ENCODE measurements around the gene FARP1. TPM values are rescaled to one million over a fixed set of nuclear protein-coding genes. Genes with fewer than 3 reads are reported as not detected.
"Not testable (repeated sequence)": the region's sequence is repeated elsewhere in the genome, so short reads cannot be mapped to it uniquely, and the experiment has no call there.

The FARP1 gene
- polyA plus RNA-seq, 2 donors = 2.2 to 2.3 TPM

- Histone ChIP-seq H3K9me3 (ENCODE audit: control insufficient read depth in 2 of 2, insufficient read depth in 1 of 2, low read depth in 1 of 2, low read length in 1 of 2) (no peaks in the 10 kb centered on the region), H3K27me3 (ENCODE audit: control insufficient read depth in 1 of 2, insufficient read depth in 2 of 2, low read length in 2 of 2) (no peaks in the 10 kb centered on the region), H3K27ac (ENCODE audit: low read depth in 2 of 2, low read length in 1 of 2) (no peak overlapping the region), H3K4me1 (ENCODE audit: control insufficient read depth in 2 of 2, insufficient read depth in 2 of 2, low read length in 1 of 2) (peaks cover 0 to 2% of the 10 kb centered on the region in 2 donors), H3K4me3 (ENCODE audit: low read depth in 1 of 2, low read length in 2 of 2) (no peak overlapping the region), H3K36me3 (ENCODE audit: control insufficient read depth in 2 of 2, insufficient read depth in 2 of 2, low read length in 1 of 2) (no peaks in the 10 kb centered on the region)
- 94 to 98% methylated on average over 2 of the region's 2 CpGs for WGBS, 2 donors
Measured at GRCh38 chr13:98366010-98366409, 223.1 kb downstream of the FARP1 start.

DNA sequence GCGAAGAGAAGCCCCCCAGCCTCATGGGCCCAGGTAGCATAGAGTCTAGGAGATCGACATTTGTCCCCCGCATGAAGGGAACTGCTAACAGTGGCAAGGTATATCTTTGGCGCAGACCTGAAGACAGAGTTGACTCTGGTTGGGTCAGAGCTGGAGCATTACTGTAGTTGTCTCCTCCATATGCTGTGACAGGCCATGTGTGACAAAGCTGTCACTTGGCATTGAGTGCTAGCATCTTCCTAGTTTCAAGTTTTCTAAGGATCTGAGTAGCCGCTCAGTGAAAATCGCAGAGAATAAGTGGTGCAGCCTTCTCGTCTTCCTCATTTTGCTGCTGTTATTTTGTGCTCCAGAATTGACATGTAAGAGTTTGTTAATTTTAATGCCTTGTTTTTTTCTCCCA lies 223.5 kb downstream of the FARP1 start:
- peaks cover 0 to 2% of the 10 kb centered on the region in 2 donors for H3K4me1 ChIP-seq (ENCODE audit: control insufficient read depth in 2 of 2, insufficient read depth in 2 of 2, low read length in 1 of 2)
- no peak overlapping the region for H3K4me3 ChIP-seq (ENCODE audit: low read depth in 1 of 2, low read length in 2 of 2)
- H3K9me3 ChIP-seq (ENCODE audit: control insufficient read depth in 2 of 2, insufficient read depth in 1 of 2, low read depth in 1 of 2, low read length in 1 of 2) = no peaks in the 10 kb centered on the region
- H3K27ac ChIP-seq (ENCODE audit: low read depth in 2 of 2, low read length in 1 of 2) = no peak overlapping the region
- WGBS, 2 donors = 94 to 96% methylated on average over 7 of the region's 7 CpGs
- H3K27me3 ChIP-seq (ENCODE audit: control insufficient read depth in 1 of 2, insufficient read depth in 2 of 2, low read length in 2 of 2) = no peaks in the 10 kb centered on the region
- no peaks in the 10 kb centered on the region for H3K36me3 ChIP-seq (ENCODE audit: control insufficient read depth in 2 of 2, insufficient read depth in 2 of 2, low read length in 1 of 2)

DNA sequence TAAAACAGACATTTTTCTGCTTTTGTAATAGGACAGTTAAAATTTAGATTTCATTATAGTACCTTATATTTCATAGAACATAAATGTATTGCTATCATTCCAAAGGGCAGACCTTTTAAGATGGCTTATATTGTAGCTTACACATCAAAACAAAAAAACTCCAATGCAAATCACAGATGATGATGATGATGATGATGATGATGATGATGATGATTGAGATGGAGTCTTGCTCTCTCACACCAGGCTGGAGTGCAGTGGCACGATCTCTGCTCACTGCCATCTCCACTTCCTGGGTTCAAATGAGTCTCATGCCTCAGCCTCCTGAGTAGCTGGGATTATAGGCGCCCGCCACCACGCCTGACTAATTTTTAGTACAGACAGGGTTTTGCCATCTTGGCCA lies 224.1 kb downstream of the FARP1 start:
- Histone ChIP-seq H3K4me3 (ENCODE audit: low read depth in 1 of 2, low read length in 2 of 2) (no peak overlapping the region), H3K27me3 (ENCODE audit: control insufficient read depth in 1 of 2, insufficient read depth in 2 of 2, low read length in 2 of 2) (no peaks in the 10 kb centered on the region), H3K9me3 (ENCODE audit: control insufficient read depth in 2 of 2, insufficient read depth in 1 of 2, low read depth in 1 of 2, low read length in 1 of 2) (no peaks in the 10 kb centered on the region), H3K4me1 (ENCODE audit: control insufficient read depth in 2 of 2, insufficient read depth in 2 of 2, low read length in 1 of 2) (peaks cover 0 to 2% of the 10 kb centered on the region in 2 donors), H3K27ac (ENCODE audit: low read depth in 2 of 2, low read length in 1 of 2) (no peak overlapping the region), H3K36me3 (ENCODE audit: control insufficient read depth in 2 of 2, insufficient read depth in 2 of 2, low read length in 1 of 2) (no peaks in the 10 kb centered on the region)
- WGBS, 2 donors = 96 to 97% methylated on average over 4 of the region's 4 CpGs

DNA sequence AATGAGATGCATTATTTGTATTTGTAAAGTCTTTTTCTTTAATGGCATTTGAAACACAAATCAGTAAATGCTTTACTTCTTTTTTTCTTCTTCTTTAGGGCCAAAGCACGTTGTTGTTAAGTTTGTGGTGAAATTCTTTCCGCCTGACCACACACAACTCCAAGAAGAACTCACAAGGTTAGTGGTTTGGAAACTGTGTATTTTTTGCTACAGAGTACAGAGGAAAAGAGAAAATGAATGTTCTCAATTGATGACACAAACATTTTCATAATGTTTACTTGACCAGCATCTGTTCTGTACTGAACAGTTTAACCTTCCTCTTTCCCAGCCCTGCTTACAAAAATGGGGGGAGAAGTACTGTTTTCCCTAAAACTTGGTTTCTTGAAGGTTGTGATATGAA lies 225.1 kb downstream of the FARP1 start:
- no peaks in the 10 kb centered on the region for H3K36me3 ChIP-seq (ENCODE audit: control insufficient read depth in 2 of 2, insufficient read depth in 2 of 2, low read length in 1 of 2)
- no peaks in the 10 kb centered on the region for H3K9me3 ChIP-seq (ENCODE audit: control insufficient read depth in 2 of 2, insufficient read depth in 1 of 2, low read depth in 1 of 2, low read length in 1 of 2)
- no peak overlapping the region for H3K4me3 ChIP-seq (ENCODE audit: low read depth in 1 of 2, low read length in 2 of 2)
- WGBS, 2 donors = 80 to 87% methylated on average over 2 of the region's 2 CpGs
- H3K4me1 ChIP-seq (ENCODE audit: control insufficient read depth in 2 of 2, insufficient read depth in 2 of 2, low read length in 1 of 2) = peaks cover 0 to 2% of the 10 kb centered on the region in 2 donors
- no peak overlapping the region for H3K27ac ChIP-seq (ENCODE audit: low read depth in 2 of 2, low read length in 1 of 2)
- H3K27me3 ChIP-seq (ENCODE audit: control insufficient read depth in 1 of 2, insufficient read depth in 2 of 2, low read length in 2 of 2) = no peaks in the 10 kb centered on the region

DNA sequence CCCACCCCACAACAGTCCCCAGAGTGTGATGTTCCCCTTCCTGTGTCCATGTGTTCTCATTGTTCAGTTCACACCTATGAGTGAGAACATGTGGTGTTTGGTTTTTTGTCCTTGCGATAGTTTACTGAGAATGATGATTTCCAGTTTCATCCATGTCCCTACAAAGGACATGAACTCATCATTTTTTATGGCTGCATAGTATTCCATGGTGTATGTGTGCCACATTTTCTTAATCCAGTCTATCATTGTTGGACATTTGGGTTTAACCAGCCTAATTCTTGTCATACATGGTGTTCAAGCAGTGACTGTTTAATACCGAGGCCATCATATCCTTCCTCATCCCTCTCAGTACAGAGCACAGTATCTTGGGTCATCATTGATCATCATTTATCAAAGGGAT lies 226.6 kb downstream of the FARP1 start:
- H3K36me3 ChIP-seq (ENCODE audit: control insufficient read depth in 2 of 2, insufficient read depth in 2 of 2, low read length in 1 of 2); H3K4me3 ChIP-seq (ENCODE audit: low read depth in 1 of 2, low read length in 2 of 2); H3K27me3 ChIP-seq (ENCODE audit: control insufficient read depth in 1 of 2, insufficient read depth in 2 of 2, low read length in 2 of 2); H3K4me1 ChIP-seq (ENCODE audit: control insufficient read depth in 2 of 2, insufficient read depth in 2 of 2, low read length in 1 of 2); H3K27ac ChIP-seq (ENCODE audit: low read depth in 2 of 2, low read length in 1 of 2); H3K9me3 ChIP-seq (ENCODE audit: control insufficient read depth in 2 of 2, insufficient read depth in 1 of 2, low read depth in 1 of 2, low read length in 1 of 2): not testable (repeated sequence)
- WGBS, 2 donors = 100% methylated on average over 2 of the region's 2 CpGs

- 87 to 96% methylated on average over 4 of the region's 4 CpGs for WGBS, 2 donors
- peak overlapping the region in 1 of 2 donors; percentile 18 for H3K27ac ChIP-seq (ENCODE audit: low read depth in 2 of 2, low read length in 1 of 2)
- H3K36me3 ChIP-seq (ENCODE audit: control insufficient read depth in 2 of 2, insufficient read depth in 2 of 2, low read length in 1 of 2) = no peaks in the 10 kb centered on the region
- peaks cover 0 to 2% of the 10 kb centered on the region in 2 donors for H3K9me3 ChIP-seq (ENCODE audit: control insufficient read depth in 2 of 2, insufficient read depth in 1 of 2, low read depth in 1 of 2, low read length in 1 of 2)
- H3K27me3 ChIP-seq (ENCODE audit: control insufficient read depth in 1 of 2, insufficient read depth in 2 of 2, low read length in 2 of 2) = no peaks in the 10 kb centered on the region
- H3K4me1 ChIP-seq (ENCODE audit: control insufficient read depth in 2 of 2, insufficient read depth in 2 of 2, low read length in 1 of 2) = peaks cover 0 to 2% of the 10 kb centered on the region in 2 donors
- no peak overlapping the region for H3K4me3 ChIP-seq (ENCODE audit: low read depth in 1 of 2, low read length in 2 of 2)
Measured at GRCh38 chr13:98370261-98370660, 227.4 kb downstream of the FARP1 start.

DNA sequence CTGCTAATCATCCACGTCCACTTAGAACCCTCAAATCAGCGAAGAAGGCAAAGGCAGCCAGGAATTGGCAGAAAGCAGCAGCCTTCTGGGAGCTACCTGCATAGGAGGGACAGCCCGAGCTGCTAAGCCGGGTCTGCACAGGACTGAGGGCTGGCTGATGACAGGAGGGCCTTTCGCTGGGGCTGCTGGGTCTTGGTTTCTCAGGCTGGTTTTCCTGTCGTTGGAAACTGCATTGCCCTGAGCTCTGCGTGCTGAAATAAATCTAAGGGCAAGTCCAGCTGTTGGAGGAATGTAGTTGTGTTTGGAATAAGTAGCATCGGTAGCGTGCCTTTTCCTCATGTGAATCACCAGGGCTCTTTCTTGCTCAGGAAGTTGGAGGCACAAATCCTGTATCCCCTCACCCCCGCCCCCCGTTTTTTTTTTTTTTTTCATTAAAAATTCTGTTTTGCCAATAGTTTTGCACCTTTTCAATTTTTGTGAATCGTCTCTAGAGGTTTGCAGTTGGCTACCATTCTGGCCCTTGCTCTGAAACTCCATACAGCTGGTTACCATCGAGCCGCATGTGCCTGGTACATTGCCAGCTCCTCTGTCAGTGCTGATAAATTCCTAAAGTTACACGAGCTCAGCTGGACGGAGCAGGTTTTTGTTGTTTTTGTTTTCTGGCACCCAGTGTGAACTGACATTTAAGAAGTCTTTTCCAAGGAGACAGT lies 228.1 kb downstream of the FARP1 start:
- Histone ChIP-seq H3K27me3 (ENCODE audit: control insufficient read depth in 1 of 2, insufficient read depth in 2 of 2, low read length in 2 of 2) (no peaks in the 10 kb centered on the region), H3K27ac (ENCODE audit: low read depth in 2 of 2, low read length in 1 of 2) (peak overlapping the region in 1 of 2 donors; percentile 18), H3K4me1 (ENCODE audit: control insufficient read depth in 2 of 2, insufficient read depth in 2 of 2, low read length in 1 of 2) (peaks cover 0 to 2% of the 10 kb centered on the region in 2 donors), H3K9me3 (ENCODE audit: control insufficient read depth in 2 of 2, insufficient read depth in 1 of 2, low read depth in 1 of 2, low read length in 1 of 2) (peaks cover 0 to 2% of the 10 kb centered on the region in 2 donors), H3K36me3 (ENCODE audit: control insufficient read depth in 2 of 2, insufficient read depth in 2 of 2, low read length in 1 of 2) (no peaks in the 10 kb centered on the region), H3K4me3 (ENCODE audit: low read depth in 1 of 2, low read length in 2 of 2) (no peak overlapping the region)
- 59 to 62% methylated on average over 16 of the region's 16 CpGs for WGBS, 2 donors

DNA sequence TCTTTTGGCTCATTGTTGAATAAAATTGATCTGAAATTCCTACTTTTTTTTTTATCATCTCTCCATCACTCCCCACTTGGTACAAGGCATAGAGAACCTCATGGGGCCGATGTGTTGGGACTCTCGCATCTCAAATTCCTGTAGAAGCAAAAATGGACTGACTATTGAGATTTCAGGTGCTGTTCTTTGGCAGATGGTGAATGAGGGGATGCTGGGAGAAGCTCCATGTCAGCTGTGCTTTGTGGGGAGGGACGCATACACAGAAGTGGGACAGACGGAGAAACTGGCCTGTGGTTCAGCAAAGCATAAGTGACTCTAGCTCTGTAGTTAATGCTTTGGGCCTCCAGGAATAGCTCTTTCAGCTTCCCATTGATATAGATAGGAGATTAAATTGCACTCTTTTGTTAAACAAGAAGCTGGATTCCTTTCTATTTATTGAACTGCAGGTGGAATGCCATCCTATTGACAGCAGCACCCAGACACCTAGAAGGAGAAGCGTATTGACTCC lies 228.7 kb downstream of the FARP1 start:
- Histone ChIP-seq H3K27me3 (ENCODE audit: control insufficient read depth in 1 of 2, insufficient read depth in 2 of 2, low read length in 2 of 2) (no peaks in the 10 kb centered on the region), H3K4me3 (ENCODE audit: low read depth in 1 of 2, low read length in 2 of 2) (no peak overlapping the region), H3K9me3 (ENCODE audit: control insufficient read depth in 2 of 2, insufficient read depth in 1 of 2, low read depth in 1 of 2, low read length in 1 of 2) (peaks cover 0 to 2% of the 10 kb centered on the region in 2 donors), H3K36me3 (ENCODE audit: control insufficient read depth in 2 of 2, insufficient read depth in 2 of 2, low read length in 1 of 2) (no peaks in the 10 kb centered on the region), H3K27ac (ENCODE audit: low read depth in 2 of 2, low read length in 1 of 2) (peak overlapping the region in 1 of 2 donors; percentile 6), H3K4me1 (ENCODE audit: control insufficient read depth in 2 of 2, insufficient read depth in 2 of 2, low read length in 1 of 2) (peaks cover 0 to 2% of the 10 kb centered on the region in 2 donors)
- WGBS, 2 donors = 86 to 87% methylated on average over 5 of the region's 5 CpGs

DNA sequence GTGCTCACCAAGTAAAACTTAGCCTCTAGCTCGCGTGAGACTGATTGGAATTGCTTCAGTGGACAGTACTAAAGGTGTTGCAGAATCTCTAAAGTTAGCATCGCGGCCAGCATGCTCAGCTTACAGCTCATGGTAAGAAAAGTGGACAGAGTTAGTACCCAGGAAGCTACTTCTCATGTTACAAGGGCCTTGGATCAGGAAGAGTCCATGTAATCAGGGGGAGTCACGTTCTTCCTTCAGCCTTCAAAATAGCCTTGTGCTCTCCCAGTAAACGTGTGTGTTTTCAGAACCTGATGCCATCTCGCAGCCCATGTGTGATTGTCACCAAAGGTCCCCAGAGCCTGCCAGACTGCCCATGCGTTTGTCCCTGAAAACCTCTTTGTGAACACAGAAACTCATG lies 230.0 kb downstream of the FARP1 start:
- peaks cover 0 to 2% of the 10 kb centered on the region in 2 donors for H3K9me3 ChIP-seq (ENCODE audit: control insufficient read depth in 2 of 2, insufficient read depth in 1 of 2, low read depth in 1 of 2, low read length in 1 of 2)
- H3K27me3 ChIP-seq (ENCODE audit: control insufficient read depth in 1 of 2, insufficient read depth in 2 of 2, low read length in 2 of 2) = no peaks in the 10 kb centered on the region
- H3K4me1 ChIP-seq (ENCODE audit: control insufficient read depth in 2 of 2, insufficient read depth in 2 of 2, low read length in 1 of 2) = peaks cover 0 to 5% of the 10 kb centered on the region in 2 donors
- no peaks in the 10 kb centered on the region for H3K36me3 ChIP-seq (ENCODE audit: control insufficient read depth in 2 of 2, insufficient read depth in 2 of 2, low read length in 1 of 2)
- 84 to 89% methylated on average over 8 of the region's 8 CpGs for WGBS, 2 donors
- no peak overlapping the region for H3K4me3 ChIP-seq (ENCODE audit: low read depth in 1 of 2, low read length in 2 of 2)
- no peak overlapping the region for H3K27ac ChIP-seq (ENCODE audit: low read depth in 2 of 2, low read length in 1 of 2)

DNA sequence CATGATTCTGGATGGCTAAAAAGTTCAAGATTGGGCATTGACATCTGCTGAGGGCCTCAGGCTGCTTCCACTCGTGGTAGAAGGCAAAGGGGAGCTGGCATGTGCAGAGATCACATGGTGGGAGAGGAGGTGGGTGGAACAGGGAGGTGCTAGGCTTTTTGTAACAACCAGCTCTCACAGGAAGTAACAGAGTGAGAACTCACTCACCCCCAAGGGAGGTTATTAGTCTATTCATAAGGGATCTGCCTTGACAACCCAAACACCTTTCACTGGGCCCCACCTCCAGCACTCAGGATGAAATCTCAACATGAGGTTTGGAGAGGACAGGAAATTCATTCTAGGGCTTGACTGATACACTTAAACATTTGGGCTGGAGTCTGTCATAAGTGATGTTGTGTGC lies 231.9 kb downstream of the FARP1 start:
- peaks cover 0 to 2% of the 10 kb centered on the region in 2 donors for H3K9me3 ChIP-seq (ENCODE audit: control insufficient read depth in 2 of 2, insufficient read depth in 1 of 2, low read depth in 1 of 2, low read length in 1 of 2)
- H3K27ac ChIP-seq (ENCODE audit: low read depth in 2 of 2, low read length in 1 of 2) = no peak overlapping the region
- H3K4me3 ChIP-seq (ENCODE audit: low read depth in 1 of 2, low read length in 2 of 2) = no peak overlapping the region
- WGBS, 2 donors = 62 to 73% methylated on average over 1 of the region's 1 CpG
- H3K27me3 ChIP-seq (ENCODE audit: control insufficient read depth in 1 of 2, insufficient read depth in 2 of 2, low read length in 2 of 2) = no peaks in the 10 kb centered on the region
- H3K36me3 ChIP-seq (ENCODE audit: control insufficient read depth in 2 of 2, insufficient read depth in 2 of 2, low read length in 1 of 2) = no peaks in the 10 kb centered on the region
- peaks cover 0 to 5% of the 10 kb centered on the region in 2 donors for H3K4me1 ChIP-seq (ENCODE audit: control insufficient read depth in 2 of 2, insufficient read depth in 2 of 2, low read length in 1 of 2)
